Prostate gland (tissue), 2 donors: ENCODE data around the gene REV3L.

Source experiments
- POLR2A ChIP-seq: fragments of 450-650 bp; IDR thresholded peaks from one replicate; pipeline ENCODE4 v1.6.1; 2016; ENCODE audit warnings: antibody characterized with exemption, mild to moderate bottlenecking
- POLR2AphosphoS5 ChIP-seq: sonication (generic); formaldehyde crosslinking; IDR thresholded peaks from one replicate; pipeline ENCODE4 v1.6.1; 2017; ENCODE audit warnings: antibody characterized with exemption
- TF ChIP-seq, protein P1 (sequence below), 4 experiments: fragments of 200-600 bp in 2 of 4; fragments of 450-650 bp in 2 of 4; sonication (generic) in 2 of 4; IDR thresholded peaks; 1 replicate in 3 of 4; 2 replicates in 1 of 4; pipeline ENCODE4 v1.5.1; 2016 to 2019; ENCODE audit warnings: antibody characterized with exemption in 4 of 4, mild to moderate bottlenecking in 2 of 4, moderate library complexity in 2 of 4

GRCh38 chr6:111258615-111259088, 224.4 kb downstream of the REV3L start:
- TF ChIP-seq POLR2A (no peak), POLR2AphosphoS5 (no peak)
- TF ChIP-seq, protein P1, sequence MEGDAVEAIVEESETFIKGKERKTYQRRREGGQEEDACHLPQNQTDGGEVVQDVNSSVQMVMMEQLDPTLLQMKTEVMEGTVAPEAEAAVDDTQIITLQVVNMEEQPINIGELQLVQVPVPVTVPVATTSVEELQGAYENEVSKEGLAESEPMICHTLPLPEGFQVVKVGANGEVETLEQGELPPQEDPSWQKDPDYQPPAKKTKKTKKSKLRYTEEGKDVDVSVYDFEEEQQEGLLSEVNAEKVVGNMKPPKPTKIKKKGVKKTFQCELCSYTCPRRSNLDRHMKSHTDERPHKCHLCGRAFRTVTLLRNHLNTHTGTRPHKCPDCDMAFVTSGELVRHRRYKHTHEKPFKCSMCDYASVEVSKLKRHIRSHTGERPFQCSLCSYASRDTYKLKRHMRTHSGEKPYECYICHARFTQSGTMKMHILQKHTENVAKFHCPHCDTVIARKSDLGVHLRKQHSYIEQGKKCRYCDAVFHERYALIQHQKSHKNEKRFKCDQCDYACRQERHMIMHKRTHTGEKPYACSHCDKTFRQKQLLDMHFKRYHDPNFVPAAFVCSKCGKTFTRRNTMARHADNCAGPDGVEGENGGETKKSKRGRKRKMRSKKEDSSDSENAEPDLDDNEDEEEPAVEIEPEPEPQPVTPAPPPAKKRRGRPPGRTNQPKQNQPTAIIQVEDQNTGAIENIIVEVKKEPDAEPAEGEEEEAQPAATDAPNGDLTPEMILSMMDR (IDR thresholded peaks at IDR 0.05): no peak
